Measurements from ENCODE around the gene CFAP100. TPM values are rescaled to one million over a fixed set of nuclear protein-coding genes. Genes with fewer than 3 reads are reported as not detected.

Gene CFAP100
- total RNA-seq, 1 donor from 2014 or later = not detected

DNA sequence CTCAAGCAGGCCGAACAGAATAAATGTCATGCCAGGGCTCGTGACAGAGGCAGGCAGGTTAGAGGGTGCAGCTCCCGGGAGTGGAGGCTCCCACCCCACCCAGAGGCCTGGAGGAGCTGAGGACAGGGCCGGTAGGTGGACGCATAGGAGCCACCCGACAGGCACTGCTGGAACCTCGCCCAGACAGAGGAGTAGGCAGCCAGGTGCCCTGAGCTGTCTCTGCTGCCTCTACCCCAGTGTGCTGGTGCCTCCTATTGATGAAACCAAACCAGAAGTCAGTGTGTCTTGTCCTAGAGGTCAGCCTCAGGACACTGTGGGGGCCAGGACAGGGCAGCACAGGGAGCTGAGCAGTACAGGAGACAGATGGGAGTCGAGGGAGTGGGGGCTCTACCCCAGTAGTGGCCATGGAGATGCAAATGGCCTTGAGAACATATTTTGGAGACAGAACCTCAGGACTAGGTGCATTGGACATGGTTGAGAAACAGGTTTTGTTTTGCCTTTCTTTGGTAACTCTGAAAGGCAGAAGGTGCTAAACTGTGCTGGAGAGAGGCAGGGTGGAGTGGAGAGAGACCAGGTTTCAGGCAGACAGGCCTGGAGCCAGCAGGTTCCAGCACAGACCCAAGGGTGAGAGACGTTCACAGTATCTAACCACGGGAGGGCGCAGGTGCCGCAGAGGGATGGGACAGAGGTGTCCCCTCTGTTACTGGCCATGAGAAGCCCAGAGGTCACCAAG, 22.1 kb upstream of the CFAP100 start:
- H3K36me3 ChIP-seq (ENCODE audit: insufficient read depth, low read length) = no peaks in the 10 kb centered on the region
- H3K4me3 ChIP-seq (ENCODE audit: insufficient read depth, low read depth, low read length) = no peak overlapping the region
- no peak overlapping the region for H3K4me2 ChIP-seq (ENCODE audit: low read length)
- no peak overlapping the region for H3K27ac ChIP-seq (ENCODE audit: low read depth, low read length)
- H4K20me1 ChIP-seq (ENCODE audit: insufficient read depth, low read length) = no peaks in the 10 kb centered on the region
- H3K27me3 ChIP-seq (ENCODE audit: insufficient read depth, low read length) = no peaks in the 10 kb centered on the region
- TF ChIP-seq, protein P1, sequence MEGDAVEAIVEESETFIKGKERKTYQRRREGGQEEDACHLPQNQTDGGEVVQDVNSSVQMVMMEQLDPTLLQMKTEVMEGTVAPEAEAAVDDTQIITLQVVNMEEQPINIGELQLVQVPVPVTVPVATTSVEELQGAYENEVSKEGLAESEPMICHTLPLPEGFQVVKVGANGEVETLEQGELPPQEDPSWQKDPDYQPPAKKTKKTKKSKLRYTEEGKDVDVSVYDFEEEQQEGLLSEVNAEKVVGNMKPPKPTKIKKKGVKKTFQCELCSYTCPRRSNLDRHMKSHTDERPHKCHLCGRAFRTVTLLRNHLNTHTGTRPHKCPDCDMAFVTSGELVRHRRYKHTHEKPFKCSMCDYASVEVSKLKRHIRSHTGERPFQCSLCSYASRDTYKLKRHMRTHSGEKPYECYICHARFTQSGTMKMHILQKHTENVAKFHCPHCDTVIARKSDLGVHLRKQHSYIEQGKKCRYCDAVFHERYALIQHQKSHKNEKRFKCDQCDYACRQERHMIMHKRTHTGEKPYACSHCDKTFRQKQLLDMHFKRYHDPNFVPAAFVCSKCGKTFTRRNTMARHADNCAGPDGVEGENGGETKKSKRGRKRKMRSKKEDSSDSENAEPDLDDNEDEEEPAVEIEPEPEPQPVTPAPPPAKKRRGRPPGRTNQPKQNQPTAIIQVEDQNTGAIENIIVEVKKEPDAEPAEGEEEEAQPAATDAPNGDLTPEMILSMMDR (IDR thresholded peaks at IDR 0.05; ENCODE audit: insufficient read depth, low read depth, low read length) = no peak
- no peak for TF ChIP-seq EZH2 (IDR thresholded peaks at IDR 0.05; ENCODE audit: insufficient read depth, low read length)
- H3K9ac ChIP-seq (ENCODE audit: low read length) = no peak overlapping the region
- H3K79me2 ChIP-seq (ENCODE audit: insufficient read depth, low read length) = no peaks in the 10 kb centered on the region
- Mint-ChIP-seq H3K27ac (ENCODE audit: unreplicated experiment) (no peak overlapping the region), H3K9me3 (ENCODE audit: unreplicated experiment) (no peaks in the 10 kb centered on the region), H3K27me3 (ENCODE audit: low read depth, unreplicated experiment) (peaks cover 42% of the 10 kb centered on the region), H3K36me3 (ENCODE audit: low read depth, unreplicated experiment) (no peaks in the 10 kb centered on the region), H3K4me1 (ENCODE audit: low read depth, unreplicated experiment) (peaks cover 8% of the 10 kb centered on the region), H3K4me3 (ENCODE audit: unreplicated experiment) (no peak overlapping the region)
- FAIRE-seq = no peak
- no peaks in the 10 kb centered on the region for H3K4me1 ChIP-seq (ENCODE audit: insufficient read depth, low read length)
- H3K9me3 ChIP-seq (ENCODE audit: insufficient read depth, low read depth, low read length) = no peaks in the 10 kb centered on the region
- DNase-seq (ENCODE audit: low read depth) = no peak
- H2AFZ ChIP-seq (ENCODE audit: low read depth, low read length) = no peak overlapping the region

DNA sequence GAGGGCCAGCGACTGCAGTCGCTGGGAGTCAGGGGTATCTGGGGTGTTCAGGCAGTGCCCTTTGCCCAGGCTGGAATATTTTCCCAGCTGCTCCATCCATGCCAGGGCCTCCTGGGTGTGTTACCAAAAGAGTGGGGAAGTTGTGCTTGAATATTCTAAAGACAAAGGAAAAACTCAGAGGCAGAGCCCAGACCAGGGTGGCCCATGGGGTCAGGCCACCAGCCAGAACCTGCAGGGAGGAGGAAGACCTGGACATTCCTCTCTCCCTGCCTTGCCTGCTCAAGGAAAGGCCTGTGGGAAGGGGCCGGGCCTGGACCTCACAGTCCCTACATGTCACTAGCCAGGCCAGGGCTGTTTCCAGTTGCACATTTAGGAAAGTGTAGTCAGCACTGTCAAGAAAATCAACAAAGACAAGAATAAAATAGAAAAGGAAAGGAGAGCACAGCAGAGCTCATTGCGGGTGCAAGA, 21.5 kb upstream of the CFAP100 start:
- Mint-ChIP-seq H3K4me3 (ENCODE audit: unreplicated experiment) (no peak overlapping the region), H3K27ac (ENCODE audit: unreplicated experiment) (no peak overlapping the region), H3K36me3 (ENCODE audit: low read depth, unreplicated experiment) (no peaks in the 10 kb centered on the region), H3K4me1 (ENCODE audit: low read depth, unreplicated experiment) (peaks cover 8% of the 10 kb centered on the region), H3K9me3 (ENCODE audit: unreplicated experiment) (no peaks in the 10 kb centered on the region), H3K27me3 (ENCODE audit: low read depth, unreplicated experiment) (peaks cover 45% of the 10 kb centered on the region)
- DNase-seq (ENCODE audit: low read depth) (no peak), FAIRE-seq (no peak)
- no peaks in the 10 kb centered on the region for H3K79me2 ChIP-seq (ENCODE audit: insufficient read depth, low read length)
- H3K9ac ChIP-seq (ENCODE audit: low read length) = no peak overlapping the region
- H2AFZ ChIP-seq (ENCODE audit: low read depth, low read length) = no peak overlapping the region
- no peaks in the 10 kb centered on the region for H3K9me3 ChIP-seq (ENCODE audit: insufficient read depth, low read depth, low read length)
- no peaks in the 10 kb centered on the region for H3K4me1 ChIP-seq (ENCODE audit: insufficient read depth, low read length)
- no peak overlapping the region for H3K4me2 ChIP-seq (ENCODE audit: low read length)
- H3K4me3 ChIP-seq (ENCODE audit: insufficient read depth, low read depth, low read length) = no peak overlapping the region
- TF ChIP-seq, protein P1 (IDR thresholded peaks at IDR 0.05; ENCODE audit: insufficient read depth, low read depth, low read length) = no peak
- no peak for TF ChIP-seq EZH2 (IDR thresholded peaks at IDR 0.05; ENCODE audit: insufficient read depth, low read length)
- H3K27me3 ChIP-seq (ENCODE audit: insufficient read depth, low read length) = no peaks in the 10 kb centered on the region
- no peak overlapping the region for H3K27ac ChIP-seq (ENCODE audit: low read depth, low read length)
- H3K36me3 ChIP-seq (ENCODE audit: insufficient read depth, low read length) = no peaks in the 10 kb centered on the region
- H4K20me1 ChIP-seq (ENCODE audit: insufficient read depth, low read length) = no peaks in the 10 kb centered on the region
